ENCODE results near the gene VGF. TPM values are rescaled to one million over a fixed set of nuclear protein-coding genes. Genes with fewer than 3 reads are reported as not detected.
"Not testable (repeated sequence)": the region's sequence is repeated elsewhere in the genome, so short reads cannot be mapped to it uniquely, and the experiment has no call there.

VGF gene
- polyA plus RNA-seq (2012; ENCODE audit: insufficient read depth, insufficient read length) = 1.9 TPM

- DNase-seq (ENCODE audit: low read depth, low spot score) = peak; percentile 87
- H3K4me3 ChIP-seq (ENCODE audit: low read length) = peak within 1 kb of the TSS; percentile 54
Measured at GRCh38 chr7:101165075-101165957, at the start of gene VGF. Gene VGF (minus strand): TSS chr7:101165569. CDS start chr7:101164843, 726 bp downstream.

- no peak overlapping the region for H3K4me3 ChIP-seq (ENCODE audit: low read length)
- DNase-seq (ENCODE audit: low read depth, low spot score) = no peak
Measured at GRCh38 chr7:101212014-101212413, 46.6 kb upstream of the VGF start.

- H3K4me3 ChIP-seq (ENCODE audit: low read length) = no peak overlapping the region
- no peak for DNase-seq (ENCODE audit: low read depth, low spot score)
Measured at GRCh38 chr7:101211501-101211900, 46.1 kb upstream of the VGF start.

GRCh38 chr7:101210143-101210542 lies 44.8 kb upstream of the VGF start:
- H3K4me3 ChIP-seq (ENCODE audit: low read length) = no peak overlapping the region
- no peak for DNase-seq (ENCODE audit: low read depth, low spot score)

- no peak for DNase-seq (ENCODE audit: low read depth, low spot score)
- H3K4me3 ChIP-seq (ENCODE audit: low read length) = no peak overlapping the region
Measured at GRCh38 chr7:101208794-101209193, 43.4 kb upstream of the VGF start.

- DNase-seq (ENCODE audit: low read depth, low spot score) = no peak
- H3K4me3 ChIP-seq (ENCODE audit: low read length) = no peak overlapping the region
Measured at GRCh38 chr7:101207459-101207858, 42.1 kb upstream of the VGF start.

- no peak for DNase-seq (ENCODE audit: low read depth, low spot score)
- no peak overlapping the region for H3K4me3 ChIP-seq (ENCODE audit: low read length)
Measured at GRCh38 chr7:101206665-101207042, 41.3 kb upstream of the VGF start.

- DNase-seq (ENCODE audit: low read depth, low spot score) = no peak
- H3K4me3 ChIP-seq (ENCODE audit: low read length) = no peak overlapping the region
Measured at GRCh38 chr7:101205901-101206664, 40.7 kb upstream of the VGF start.

GRCh38 chr7:101203740-101204738 lies 38.7 kb upstream of the VGF start:
- not testable (repeated sequence) for H3K4me3 ChIP-seq (ENCODE audit: low read length); DNase-seq (ENCODE audit: low read depth, low spot score)

- no peak for DNase-seq (ENCODE audit: low read depth, low spot score)
- H3K4me3 ChIP-seq (ENCODE audit: low read length) = no peak overlapping the region
Measured at GRCh38 chr7:101202603-101202918, 37.2 kb upstream of the VGF start.

GRCh38 chr7:101201695-101202602 lies 36.6 kb upstream of the VGF start:
- DNase-seq (ENCODE audit: low read depth, low spot score) = no peak
- H3K4me3 ChIP-seq (ENCODE audit: low read length) = no peak overlapping the region

GRCh38 chr7:101200862-101201599 lies 35.7 kb upstream of the VGF start, which contains the start of gene MOGAT3:
Gene MOGAT3 (minus strand): TSS chr7:101201036. CDS start chr7:101200854, 182 bp downstream.
- no peak for DNase-seq (ENCODE audit: low read depth, low spot score)
- no peak within 1 kb of the TSS for H3K4me3 ChIP-seq (ENCODE audit: low read length)

GRCh38 chr7:101200504-101200861 lies 35.1 kb upstream of the VGF start:
- H3K4me3 ChIP-seq (ENCODE audit: low read length) = no peak overlapping the region
- no peak for DNase-seq (ENCODE audit: low read depth, low spot score)

GRCh38 chr7:101199522-101199921 lies 34.2 kb upstream of the VGF start:
- H3K4me3 ChIP-seq (ENCODE audit: low read length); DNase-seq (ENCODE audit: low read depth, low spot score): not testable (repeated sequence)

GRCh38 chr7:101198476-101198875 lies 33.1 kb upstream of the VGF start:
- DNase-seq (ENCODE audit: low read depth, low spot score) = no peak
- no peak overlapping the region for H3K4me3 ChIP-seq (ENCODE audit: low read length)

- DNase-seq (ENCODE audit: low read depth, low spot score) = no peak
- H3K4me3 ChIP-seq (ENCODE audit: low read length) = no peak overlapping the region
Measured at GRCh38 chr7:101197991-101198390, 32.6 kb upstream of the VGF start.

- DNase-seq (ENCODE audit: low read depth, low spot score) = no peak
- H3K4me3 ChIP-seq (ENCODE audit: low read length) = no peak overlapping the region
Measured at GRCh38 chr7:101195884-101196283, 30.5 kb upstream of the VGF start.

- no peak for DNase-seq (ENCODE audit: low read depth, low spot score)
- no peak overlapping the region for H3K4me3 ChIP-seq (ENCODE audit: low read length)
Measured at GRCh38 chr7:101189109-101189508, 23.7 kb upstream of the VGF start.

Measured in Jurkat, Clone E6-1 (cell line).